ENCODE data around the gene GLI1. TPM values are rescaled to one million over a fixed set of nuclear protein-coding genes. Genes with fewer than 3 reads are reported as not detected.
"Not testable (repeated sequence)": the region's sequence is repeated elsewhere in the genome, so short reads cannot be mapped to it uniquely, and the experiment has no call there.

Gene GLI1
- total and polyA plus RNA-seq, 2 of the 13 experiments (the other 11 are each of a cell fraction or from before 2014, with no cell fraction given) = 0.09 to 0.20 TPM

DNA sequence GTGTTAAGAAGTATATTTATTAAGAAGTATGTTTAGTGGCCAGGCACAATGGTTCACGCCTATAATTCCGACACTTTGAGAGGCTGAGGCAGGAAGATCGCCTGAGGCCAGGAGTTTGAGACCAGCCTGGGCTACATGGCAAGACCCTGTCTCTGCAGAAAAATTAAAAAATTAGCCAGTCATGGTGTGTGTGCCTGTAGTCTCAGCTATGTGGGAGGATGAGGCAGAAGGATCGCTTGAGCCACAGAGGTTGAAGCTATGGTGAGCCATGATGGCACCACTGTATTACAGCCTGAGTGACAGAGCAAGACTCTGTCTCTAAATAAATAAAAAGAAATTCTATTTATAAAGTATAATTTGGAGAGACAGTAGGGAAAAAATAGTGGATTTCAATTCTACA is 49.1 kb upstream of the GLI1 start (continued):
- TF ChIP-seq PATZ1 (CRISPR knock-in tag; IDR thresholded peaks at IDR 0.05) (no peak), FOXO1 (CRISPR knock-in tag; IDR thresholded peaks at IDR 0.05) (no peak), GPN1 (CRISPR knock-in tag; IDR thresholded peaks at IDR 0.05; ENCODE audit: borderline replicate concordance) (no peak), ZFP1 (CRISPR knock-in tag; IDR thresholded peaks at IDR 0.05) (no peak), NFIB (CRISPR knock-in tag; IDR thresholded peaks at IDR 0.05; ENCODE audit: borderline replicate concordance) (no peak), THAP9 (CRISPR knock-in tag; IDR thresholded peaks at IDR 0.05; ENCODE audit: borderline replicate concordance) (no peak), TAF15 (IDR thresholded peaks at IDR 0.05; ENCODE audit: low read depth, low read length, poor library complexity, severe bottlenecking) (no peak), CSRNP1 (CRISPR knock-in tag; IDR thresholded peaks at IDR 0.05) (no peak), KLF11 (CRISPR knock-in tag; IDR thresholded peaks at IDR 0.05) (no peak), ZNF784 (CRISPR knock-in tag; IDR thresholded peaks at IDR 0.05; ENCODE audit: borderline replicate concordance) (no peak), RBM39 (IDR thresholded peaks at IDR 0.05; ENCODE audit: low read depth, low read length, poor library complexity, severe bottlenecking) (no peak)

GRCh38 chr12:57414160-57414559 is 45.4 kb upstream of the GLI1 start:
- H3K4me3 ChIP-seq (replicated peaks in 1 of 3; ENCODE audit: insufficient read depth in 1 of 3, low read depth in 2 of 3, low read length in 3 of 3); H4K20me1 ChIP-seq (ENCODE audit: insufficient read depth, low read length); H3K4me1 ChIP-seq (ENCODE audit: insufficient read depth, low read length); H3K27ac ChIP-seq (ENCODE audit: extremely low read length, insufficient read depth, low read length); H3K9me3 ChIP-seq (ENCODE audit: low read length); H3K4me2 ChIP-seq (ENCODE audit: low read depth, low read length); H3K79me2 ChIP-seq (ENCODE audit: insufficient read depth, low read length); H3K27me3 ChIP-seq (ENCODE audit: control insufficient read depth in 1 of 2, insufficient read depth in 2 of 2, low read length in 2 of 2); FAIRE-seq; H3K36me3 ChIP-seq (replicated peaks in 1 of 2; ENCODE audit: control insufficient read depth in 1 of 2, insufficient read depth in 2 of 2, low read length in 2 of 2); BruUV-seq (replicated peaks); ATAC-seq; H3K9ac ChIP-seq (ENCODE audit: insufficient read depth, low read depth, low read length); intact Hi-C loops (cut with micrococcal nuclease; ENCODE audit: unreplicated experiment); CTCF ChIA-PET (ENCODE audit: low intra/inter-chr PET ratio, low total read pairs); in situ Hi-C loops (cut with HindIII; ENCODE audit: extremely low pct_ligation_motif_present, low pct_unique_long_range_greater_than_20kb); H2AFZ ChIP-seq (ENCODE audit: low read length); DNase-seq (ENCODE audit: low spot score): not testable (repeated sequence)
- whole genome bisulfite sequencing (ENCODE audit: low lambda C conversion rate) = 86% methylated on average over 6 of the region's 6 CpGs
- POLR2A ChIA-PET = interaction anchor here (0.6 kb wide), 1 partner anchor 42 kb away, joined by 3 read pairs; no protein-coding TSS in a partner anchor

Measured in HepG2 (cell line).